Medulla oblongata (tissue), 1 donor: ENCODE measurements around the gene IL17A.
A peak's percentile ranks its signal among the peaks of the same experiment; 100 is the strongest.

Experiments used
- DNase-seq: peaks from one replicate; pipeline ENCODE4 v3.0.0-alpha.2; 2015; ENCODE audit errors: extremely low spot score

IL17A gene

GRCh38 chr6:52186075-52186474 lies at the start of gene IL17A:
Gene IL17A, plus strand, starts transcription at chr6:52186375. Its CDS starts 57 bp downstream, at chr6:52186432.
- no peak for DNase-seq

GRCh38 chr6:52136934-52137467 lies 49.2 kb upstream of the IL17A start:
- DNase-seq = no peak

DNA sequence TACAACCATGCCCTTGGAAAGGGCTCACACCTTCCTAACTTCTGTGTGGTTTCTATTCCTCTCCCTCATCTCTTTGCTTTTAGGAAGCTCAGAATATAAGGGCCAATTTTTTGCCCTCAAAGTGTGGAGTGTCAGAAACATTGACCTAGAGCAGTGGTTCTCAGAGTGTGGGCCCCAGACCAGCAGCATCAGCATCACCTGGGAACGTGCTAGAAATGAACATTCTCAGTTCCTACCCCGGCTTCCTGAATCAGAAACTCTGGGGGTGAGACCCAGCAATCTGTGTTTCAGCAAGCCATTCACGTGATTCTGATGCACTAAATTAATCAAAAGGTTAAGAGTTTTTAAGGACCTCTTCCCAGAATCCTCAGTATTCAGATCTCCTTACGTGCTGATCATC lies 47.9 kb upstream of the IL17A start:
- no peak for DNase-seq

GRCh38 chr6:52139985-52140680 lies 46.0 kb upstream of the IL17A start:
- DNase-seq = peak; percentile 9

DNA sequence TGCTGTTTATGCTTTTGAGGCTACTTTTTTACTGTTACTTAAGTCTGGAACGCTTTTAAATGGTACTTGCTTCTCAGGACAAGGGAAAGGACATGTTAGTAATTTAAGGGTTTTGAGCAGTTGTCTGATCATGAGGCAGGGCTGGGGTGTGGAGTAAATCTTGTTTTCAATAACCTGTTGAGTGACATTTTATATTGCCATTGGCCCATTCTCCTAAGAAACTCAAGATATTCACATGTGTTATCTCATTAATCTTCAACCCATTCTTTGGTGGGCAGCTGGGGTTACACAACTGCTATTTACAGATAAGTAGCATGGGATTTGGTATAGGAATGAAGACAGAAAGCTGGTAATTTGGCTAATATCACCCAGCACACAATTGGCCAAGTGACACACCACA lies 44.6 kb upstream of the IL17A start:
- no peak for DNase-seq

- DNase-seq = no peak
These were observed 43.6 kb upstream of the IL17A start for GRCh38 chr6:52142556-52142955.

GRCh38 chr6:52143551-52143950 lies 42.6 kb upstream of the IL17A start:
- DNase-seq = no peak

DNA sequence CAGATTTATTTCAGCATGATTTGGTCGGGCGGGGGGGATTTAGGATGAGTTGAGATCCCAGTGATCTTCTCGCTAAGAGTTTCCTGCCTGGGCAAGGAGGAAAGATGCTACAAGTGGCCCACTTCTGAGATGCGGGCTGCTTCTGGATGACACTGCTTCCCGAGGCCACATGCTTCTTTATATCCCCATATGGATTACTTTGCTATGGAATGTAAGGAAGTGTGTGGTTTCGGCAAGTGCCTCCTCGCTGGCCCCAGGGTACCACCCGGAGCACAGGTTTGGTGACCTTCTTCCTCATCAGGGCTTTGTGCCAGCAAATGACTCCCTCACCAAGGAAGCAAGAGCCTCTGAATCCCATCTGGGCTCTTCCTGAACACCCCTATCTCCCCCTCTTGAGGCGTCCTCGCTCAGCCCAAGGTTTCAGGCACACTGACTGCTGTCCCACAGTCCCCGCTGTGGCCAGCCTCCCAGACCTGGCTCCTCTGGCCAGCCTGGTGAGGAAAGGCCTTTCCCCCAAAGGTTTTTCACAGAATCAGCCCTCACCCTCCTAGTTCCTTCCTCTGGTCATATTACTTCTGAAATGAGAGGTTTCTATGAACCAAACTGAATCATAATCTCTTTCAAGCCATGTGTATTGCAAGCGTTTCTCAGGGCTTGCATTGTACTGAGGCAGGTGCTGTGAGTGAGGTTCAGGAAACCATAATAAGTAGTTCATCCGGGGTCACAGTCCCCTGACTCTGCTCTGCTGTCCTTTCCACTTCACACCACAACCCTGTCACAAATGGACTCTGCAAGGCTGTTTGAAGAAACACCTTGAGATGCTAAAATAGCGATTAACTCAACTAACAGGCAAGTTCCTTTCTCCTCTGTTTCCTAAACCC lies 41.7 kb upstream of the IL17A start:
- DNase-seq = no peak

GRCh38 chr6:52146851-52147445 lies 39.2 kb upstream of the IL17A start:
- DNase-seq = no peak

DNA sequence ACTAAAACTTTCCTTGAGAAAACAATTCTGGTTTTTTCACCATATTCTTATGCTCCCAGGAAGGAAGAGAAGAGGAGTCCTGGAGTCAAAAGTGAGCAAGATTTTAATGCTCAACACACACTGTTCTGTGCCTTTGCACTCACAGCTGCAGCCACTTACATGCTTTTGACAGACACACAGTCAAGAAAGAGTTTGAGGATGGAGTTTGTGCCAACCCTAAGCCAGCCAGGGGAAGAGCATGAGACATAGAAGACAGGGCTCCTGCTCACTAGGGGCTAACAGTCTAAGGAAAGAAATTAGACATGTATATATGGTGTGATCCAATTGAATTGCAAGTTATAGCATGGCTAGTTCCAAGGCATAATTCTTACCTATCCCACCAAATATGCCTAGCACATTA lies 37.1 kb upstream of the IL17A start:
- no peak for DNase-seq

DNA sequence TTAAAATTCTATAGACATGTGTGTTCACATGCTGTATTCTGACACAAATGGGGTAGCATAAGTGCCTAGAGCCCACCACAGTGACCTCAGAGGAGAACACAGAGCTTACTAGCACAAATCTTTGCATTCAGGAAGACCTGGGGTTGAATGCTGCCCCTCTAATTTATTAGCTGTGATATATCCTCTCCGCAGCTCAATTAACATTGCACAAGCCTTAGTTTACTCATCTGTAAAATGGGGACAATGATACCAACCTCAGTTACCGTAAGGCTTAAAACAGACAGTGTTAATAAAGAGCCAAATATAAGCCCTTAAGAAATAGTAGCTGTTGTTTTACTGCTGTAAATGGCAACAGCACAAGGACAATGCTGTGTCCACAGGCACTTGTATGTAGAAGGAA lies 36.2 kb upstream of the IL17A start:
- DNase-seq = no peak

DNA sequence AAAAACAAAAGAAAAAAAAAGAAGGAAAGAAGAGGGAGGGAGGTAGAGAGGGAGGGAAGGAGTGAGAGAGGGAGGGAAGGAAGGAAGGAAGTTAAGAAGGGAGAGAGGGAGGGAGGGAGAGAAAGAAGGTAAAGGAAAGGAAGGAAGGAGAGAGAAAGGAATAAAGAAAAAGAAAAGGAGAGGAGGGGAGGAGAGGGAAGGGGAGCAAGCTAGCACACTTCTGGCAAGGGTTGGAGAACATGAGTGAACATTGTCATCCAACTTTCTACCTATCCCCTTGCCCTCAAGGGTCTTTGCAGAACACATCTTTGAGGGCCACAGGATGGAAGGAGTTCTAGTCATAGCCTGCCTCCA lies 34.1 kb upstream of the IL17A start:
- no peak for DNase-seq

GRCh38 chr6:52152711-52153160 lies 33.4 kb upstream of the IL17A start:
- no peak for DNase-seq

DNA sequence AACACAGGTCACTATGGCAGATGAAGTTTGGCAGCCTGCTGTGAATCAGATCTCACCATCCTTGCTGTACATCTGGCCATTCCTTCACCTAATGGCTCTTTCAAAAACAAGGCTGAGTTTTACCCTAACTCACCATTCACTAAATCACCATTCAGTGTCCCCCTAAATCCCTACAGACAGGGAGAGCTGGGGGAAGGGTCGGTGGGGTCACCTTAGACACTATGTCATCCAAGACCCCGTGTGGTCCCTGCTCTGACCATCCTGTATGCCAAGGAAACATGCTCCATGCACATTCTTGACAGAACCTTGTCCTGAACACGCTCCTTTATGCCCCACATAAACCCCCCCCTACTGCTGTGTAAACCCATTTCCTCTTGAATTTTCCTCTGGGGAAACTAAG lies 31.8 kb upstream of the IL17A start:
- DNase-seq = no peak

- DNase-seq = no peak
These were observed 30.2 kb upstream of the IL17A start for GRCh38 chr6:52155791-52156576.

- no peak for DNase-seq
These were observed 28.8 kb upstream of the IL17A start for GRCh38 chr6:52157301-52157941.

DNA sequence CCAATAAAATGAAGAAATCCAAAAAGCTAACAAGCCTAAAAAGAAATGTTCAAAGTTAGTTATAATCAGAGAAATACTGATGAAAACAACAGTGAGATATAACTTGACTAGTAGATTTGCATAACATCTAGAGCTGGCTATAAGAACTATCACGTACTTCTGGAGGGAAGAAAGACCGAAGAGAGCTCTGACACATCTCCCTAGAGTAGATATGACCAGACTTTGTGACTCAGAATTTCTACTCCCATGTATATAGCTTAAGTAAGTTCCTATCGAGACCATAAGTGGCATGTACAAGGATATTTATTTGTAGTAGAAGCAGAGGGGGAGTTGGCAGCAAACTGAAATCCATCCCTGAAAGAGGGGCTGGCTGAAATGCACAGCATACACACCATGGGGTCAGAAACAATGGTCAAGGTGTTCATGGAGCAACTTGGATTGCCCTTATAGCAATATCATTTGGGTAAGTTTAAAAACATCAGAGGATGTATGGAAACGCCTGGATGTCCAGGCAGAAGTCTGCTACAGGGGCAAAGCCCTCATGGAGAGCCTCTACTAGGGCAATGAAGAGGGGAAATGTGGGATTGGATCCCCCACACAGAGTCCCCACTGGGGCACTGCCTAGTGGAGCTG lies 25.6 kb upstream of the IL17A start:
- no peak for DNase-seq

DNA sequence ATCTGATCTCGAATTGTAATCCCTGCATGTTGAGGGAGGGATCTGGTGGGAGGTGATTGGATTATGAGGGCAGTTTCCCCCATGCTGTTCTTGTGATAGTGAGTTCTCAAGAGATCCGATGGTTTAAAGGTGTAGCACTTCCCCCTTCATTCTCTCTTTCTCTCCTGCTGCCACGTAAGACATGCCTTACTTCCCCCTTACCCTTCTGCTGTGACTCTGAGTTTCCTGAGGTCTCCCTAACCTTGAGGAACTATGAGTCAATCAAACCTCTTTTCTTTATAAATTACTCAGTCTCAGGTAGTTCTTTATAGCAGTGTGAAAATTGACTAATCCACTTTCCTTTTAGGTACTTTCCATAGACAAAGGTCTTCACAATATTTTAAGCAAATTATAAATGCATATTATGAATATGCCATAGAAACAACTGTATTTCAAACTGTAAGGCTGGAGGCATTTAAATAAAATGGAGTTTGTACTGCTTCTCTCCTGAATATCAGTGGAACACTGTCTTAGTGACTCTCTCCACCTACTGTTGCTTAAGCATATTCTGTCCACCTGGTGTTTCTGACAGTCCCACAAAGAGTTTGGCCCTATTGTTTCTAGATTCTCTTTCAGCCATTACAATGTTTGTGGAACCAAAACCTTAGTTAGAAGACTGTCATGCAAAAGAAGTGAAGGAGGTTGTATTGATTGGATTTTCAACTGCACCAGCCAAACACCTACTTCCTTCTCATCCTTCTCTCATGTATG lies 24.3 kb upstream of the IL17A start:
- no peak for DNase-seq

GRCh38 chr6:52162940-52163908 lies 23.0 kb upstream of the IL17A start:
- DNase-seq = no peak
